Measurements from ENCODE around the gene OR6B2.
"Not testable (repeated sequence)": the region's sequence is repeated elsewhere in the genome, so short reads cannot be mapped to it uniquely, and the experiment has no call there.

GRCh38 chr2:240044096-240044495 is 13.9 kb upstream of the OR6B2 start:
- not testable (repeated sequence) for TF ChIP-seq CTCF, POLR2A (IDR thresholded peaks at IDR 0.05)

Measured in lower leg skin (tissue), 3 donors.